Upper lobe of right lung (tissue), 1 donor: ENCODE results near the gene SDHAF3. TPM values are rescaled to one million over a fixed set of nuclear protein-coding genes. Genes with fewer than 3 reads are reported as not detected.

ENCODE experiments used
- ATAC-seq: fragments of 200-7000 bp; cut with Tn5 transposase; one replicate; pipeline ENCODE4 v1.9.1; 2020; ENCODE audit warnings: mild to moderate bottlenecking, moderate library complexity
- DNase-seq: peaks from one replicate; pipeline ENCODE4 v3.0.0-alpha.2; 2020
- H3K27ac ChIP-seq: fragments of 200-600 bp; one replicate; pipeline ENCODE4 v1.8.0; 2022
- H3K27me3 ChIP-seq: fragments of 200-600 bp; one replicate; pipeline ENCODE4 v1.8.0; 2022; ENCODE audit warnings: mild to moderate bottlenecking
- H3K36me3 ChIP-seq: fragments of 200-600 bp; one replicate; pipeline ENCODE4 v1.8.0; 2022
- H3K4me1 ChIP-seq: fragments of 200-600 bp; one replicate; pipeline ENCODE4 v1.8.0; 2022
- H3K4me3 ChIP-seq: fragments of 200-600 bp; one replicate; pipeline ENCODE4 v1.8.0; 2022; ENCODE audit warnings: mild to moderate bottlenecking
- H3K9me3 ChIP-seq: fragments of 200-600 bp; one replicate; pipeline ENCODE4 v1.8.0; 2022
- intact Hi-C: fragments of 100-400 bp; cut with DNase I; formaldehyde crosslinking; loops from one replicate; pipeline ENCODE4 v1.11.0; 2022
- total RNA-seq: library from RNA; stranded (reverse); fragmentation: NEBNext Ultra II Directional; extraction: Animal tissue kit (Norgen Biotek cat#: 25700); gene quantifications from one replicate; pipeline ENCODE4 v1.2.1, GENCODE V29; 2021
- TF ChIP-seq, protein P1 (sequence below): fragments of 200-600 bp; IDR thresholded peaks from one replicate; pipeline ENCODE4 v1.8.0; 2022; ENCODE audit warnings: antibody characterized with exemption
- donor health status: DM: no; HTN: yes; CAD: no; lungs with severe emphysema.

Gene SDHAF3
- total RNA-seq, 1 donor from 2014 or later, result 10.0 TPM

DNA sequence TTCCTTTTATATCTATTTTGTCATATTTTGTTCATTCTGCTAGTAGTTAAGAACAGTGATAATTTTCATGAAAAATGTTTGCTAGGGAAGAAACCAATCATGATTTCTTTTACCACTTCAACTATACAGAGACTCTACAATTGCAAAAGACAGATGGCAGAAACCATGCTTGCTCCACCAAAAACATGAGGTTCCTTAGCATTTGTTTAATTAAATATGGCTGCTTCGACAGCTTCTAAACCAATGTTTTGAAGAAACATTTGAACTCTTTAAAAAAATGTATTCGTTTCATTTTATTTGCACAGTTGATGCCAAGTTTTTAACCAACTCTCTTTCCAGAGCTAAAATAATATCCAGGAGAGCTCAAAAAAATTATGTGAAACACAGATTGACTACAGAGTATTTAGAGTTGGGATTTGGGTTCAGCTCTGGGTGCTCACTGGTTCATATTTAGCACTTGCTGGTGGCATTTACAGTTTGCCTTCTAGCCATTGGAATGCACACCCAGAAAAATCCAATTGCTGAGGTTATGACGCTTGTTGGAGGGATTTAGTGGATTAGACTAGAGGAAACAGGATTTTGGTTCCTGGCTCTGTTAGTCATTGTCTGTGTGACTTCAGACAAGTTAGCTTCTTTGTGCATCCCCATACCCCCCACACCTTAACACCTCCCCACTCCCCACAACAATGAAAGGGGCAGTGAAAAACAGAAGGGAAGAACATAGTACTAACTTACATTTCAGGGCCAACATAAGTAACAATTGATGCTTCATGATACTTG lies 35.8 kb upstream of the SDHAF3 start:
- Histone ChIP-seq H3K27me3 (peaks cover 14% of the 10 kb centered on the region), H3K36me3 (no peaks in the 10 kb centered on the region), H3K27ac (no peak overlapping the region), H3K4me3 (no peak overlapping the region), H3K4me1 (no peaks in the 10 kb centered on the region), H3K9me3 (no peaks in the 10 kb centered on the region)
- ATAC-seq, result no peak
- DNase-seq, result no peak
- TF ChIP-seq, protein P1, sequence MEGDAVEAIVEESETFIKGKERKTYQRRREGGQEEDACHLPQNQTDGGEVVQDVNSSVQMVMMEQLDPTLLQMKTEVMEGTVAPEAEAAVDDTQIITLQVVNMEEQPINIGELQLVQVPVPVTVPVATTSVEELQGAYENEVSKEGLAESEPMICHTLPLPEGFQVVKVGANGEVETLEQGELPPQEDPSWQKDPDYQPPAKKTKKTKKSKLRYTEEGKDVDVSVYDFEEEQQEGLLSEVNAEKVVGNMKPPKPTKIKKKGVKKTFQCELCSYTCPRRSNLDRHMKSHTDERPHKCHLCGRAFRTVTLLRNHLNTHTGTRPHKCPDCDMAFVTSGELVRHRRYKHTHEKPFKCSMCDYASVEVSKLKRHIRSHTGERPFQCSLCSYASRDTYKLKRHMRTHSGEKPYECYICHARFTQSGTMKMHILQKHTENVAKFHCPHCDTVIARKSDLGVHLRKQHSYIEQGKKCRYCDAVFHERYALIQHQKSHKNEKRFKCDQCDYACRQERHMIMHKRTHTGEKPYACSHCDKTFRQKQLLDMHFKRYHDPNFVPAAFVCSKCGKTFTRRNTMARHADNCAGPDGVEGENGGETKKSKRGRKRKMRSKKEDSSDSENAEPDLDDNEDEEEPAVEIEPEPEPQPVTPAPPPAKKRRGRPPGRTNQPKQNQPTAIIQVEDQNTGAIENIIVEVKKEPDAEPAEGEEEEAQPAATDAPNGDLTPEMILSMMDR, result no peak
- intact Hi-C loops, result no loop called here

DNA sequence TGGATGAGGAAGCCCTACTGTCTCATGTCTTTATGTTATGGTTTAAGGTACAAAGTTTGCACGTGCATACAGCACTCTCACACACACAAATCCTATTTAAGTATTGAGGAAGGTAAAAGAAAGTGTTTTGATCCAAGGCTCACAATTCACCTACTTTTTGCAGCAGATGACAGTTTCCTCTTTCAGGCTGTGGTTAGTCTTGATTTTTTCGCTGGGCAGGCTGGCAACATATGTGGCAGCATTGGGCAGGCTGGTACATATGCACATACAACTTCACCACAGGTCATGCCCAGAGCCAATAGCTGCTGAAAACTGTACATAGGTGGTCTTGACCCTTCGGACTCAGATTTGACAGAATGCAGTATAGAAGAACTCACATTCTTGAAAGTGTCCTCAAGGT lies 29.1 kb upstream of the SDHAF3 start:
- H3K36me3 ChIP-seq, result no peaks in the 10 kb centered on the region
- no peak overlapping the region for H3K27ac ChIP-seq
- intact Hi-C loops, result no loop called here
- no peak overlapping the region for H3K4me3 ChIP-seq
- TF ChIP-seq, protein P1, result no peak
- no peak for ATAC-seq
- DNase-seq, result no peak
- peaks cover 22% of the 10 kb centered on the region for H3K27me3 ChIP-seq
- no peaks in the 10 kb centered on the region for H3K4me1 ChIP-seq
- no peaks in the 10 kb centered on the region for H3K9me3 ChIP-seq

DNA sequence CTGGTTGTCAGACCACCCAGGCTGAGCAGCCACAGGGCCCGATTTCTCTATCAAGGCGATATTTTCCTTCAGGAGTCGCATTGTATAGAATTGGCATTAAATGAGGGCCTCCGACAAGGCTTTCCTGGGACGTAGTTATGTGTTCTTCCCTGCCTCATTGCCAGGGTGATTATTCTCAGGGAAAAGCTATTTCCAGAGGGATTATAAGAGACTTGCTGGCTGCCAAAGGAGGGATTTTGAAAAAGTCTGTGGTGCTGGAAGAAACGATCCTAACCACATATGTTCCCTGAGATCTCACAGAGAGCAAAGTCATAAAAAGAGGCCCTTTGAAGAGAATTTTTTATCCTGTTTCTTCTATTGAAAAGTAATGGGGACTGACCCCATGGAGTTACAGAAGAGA lies 27.7 kb upstream of the SDHAF3 start:
- ATAC-seq (no peak), DNase-seq (no peak)
- no peaks in the 10 kb centered on the region for H3K36me3 ChIP-seq
- H3K9me3 ChIP-seq, result no peaks in the 10 kb centered on the region
- no peaks in the 10 kb centered on the region for H3K4me1 ChIP-seq
- no peak overlapping the region for H3K4me3 ChIP-seq
- H3K27me3 ChIP-seq, result peaks cover 25% of the 10 kb centered on the region
- intact Hi-C loops, result no loop called here
- no peak overlapping the region for H3K27ac ChIP-seq
- TF ChIP-seq, protein P1, result no peak

DNA sequence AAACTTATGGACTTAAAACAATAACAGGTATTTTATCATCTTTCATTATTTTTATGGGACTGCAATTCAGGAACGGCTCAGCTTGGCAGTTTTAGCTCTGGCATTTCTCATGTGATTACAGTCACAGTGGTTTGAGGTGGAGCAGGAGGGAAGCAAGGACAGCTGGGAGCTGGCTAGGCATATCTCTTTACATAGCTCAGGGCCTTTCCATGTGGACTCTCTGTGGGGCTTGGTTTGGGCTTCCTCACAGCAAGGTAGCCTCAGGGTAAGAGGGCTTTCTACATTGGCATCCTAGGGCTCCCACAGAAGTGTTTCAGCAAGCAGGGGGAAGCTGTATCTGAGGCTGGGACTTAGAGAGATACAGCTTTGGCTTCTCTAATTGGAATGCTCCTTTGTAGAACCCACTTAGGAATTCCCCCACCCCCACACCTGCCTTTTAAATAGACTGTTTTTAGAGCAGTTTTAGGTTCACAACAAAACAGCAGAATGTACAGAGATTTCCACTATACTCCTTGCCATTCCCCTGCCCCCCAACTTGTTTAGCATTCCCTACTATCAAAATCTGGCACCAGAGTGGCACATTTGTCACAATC lies 26.6 kb upstream of the SDHAF3 start:
- TF ChIP-seq, protein P1, result no peak
- no peak overlapping the region for H3K4me3 ChIP-seq
- intact Hi-C loops, result no loop called here
- H3K27me3 ChIP-seq, result peaks cover 28% of the 10 kb centered on the region
- no peaks in the 10 kb centered on the region for H3K36me3 ChIP-seq
- H3K27ac ChIP-seq, result no peak overlapping the region
- DNase-seq (no peak), ATAC-seq (no peak)
- H3K9me3 ChIP-seq, result no peaks in the 10 kb centered on the region
- H3K4me1 ChIP-seq, result no peaks in the 10 kb centered on the region

DNA sequence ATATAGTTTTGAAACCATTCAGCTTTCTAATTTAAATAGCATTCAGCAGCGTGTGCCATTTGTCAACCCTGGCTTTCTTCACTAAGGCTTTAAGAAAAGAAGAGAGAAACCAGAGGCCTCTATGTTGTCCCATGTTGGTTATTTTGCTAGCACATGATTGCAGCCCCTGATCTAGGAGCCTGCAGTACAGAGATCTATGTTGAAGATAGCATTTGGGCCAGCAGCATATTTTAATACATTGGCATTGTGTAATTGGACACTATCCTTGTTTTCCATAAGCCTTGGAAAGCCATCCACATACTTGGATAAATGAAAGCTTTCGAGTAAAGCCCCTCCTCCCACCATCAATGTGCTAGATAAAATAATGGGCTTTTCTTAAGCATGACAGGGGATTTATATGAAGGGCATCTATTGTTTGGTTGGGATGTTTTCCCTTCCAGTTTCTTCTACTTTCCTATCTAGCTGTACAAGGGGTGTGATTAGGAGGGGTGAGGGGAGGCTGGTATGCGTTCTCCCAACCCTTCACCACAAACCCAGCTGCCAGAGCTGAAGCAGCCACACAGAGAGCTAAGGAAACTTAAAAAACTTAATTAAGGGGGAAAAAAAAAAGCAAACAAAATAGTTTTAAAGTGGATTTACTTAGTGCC lies 23.1 kb upstream of the SDHAF3 start:
- no peak for DNase-seq
- no peaks in the 10 kb centered on the region for H3K4me1 ChIP-seq

More for the DNA sequence above, 23.1 kb upstream of the SDHAF3 start:
- H3K36me3 ChIP-seq, result no peaks in the 10 kb centered on the region
- H3K9me3 ChIP-seq, result no peaks in the 10 kb centered on the region
- no peak overlapping the region for H3K27ac ChIP-seq
- TF ChIP-seq, protein P1, result no peak
- no peak for ATAC-seq
- H3K4me3 ChIP-seq, result no peak overlapping the region
- peaks cover 33% of the 10 kb centered on the region for H3K27me3 ChIP-seq
- intact Hi-C loops, result no loop called here
